WTC11 (cell line): ENCODE data around the gene MSI2. TPM values are rescaled to one million over a fixed set of nuclear protein-coding genes. Genes with fewer than 3 reads are reported as not detected.

Experiments used
- ATAC-seq: fragments of 200-7000 bp; cut with Tn5 transposase; 2 replicates; pipeline ENCODE4 v1.10.0; 2021; ENCODE audit warnings: mild to moderate bottlenecking, moderate library complexity
- CTCF ChIA-PET: fragments of 300-600 bp; sonication (Branson Sonifier 250); formaldehyde crosslinking; loops from one replicate; lab custom pipeline; 2021; ENCODE audit warnings: antibody characterized with exemption; lab: Charles Lee
- POLR2A ChIA-PET: fragments of 350-600 bp; sonication (Branson Sonifier 250); formaldehyde crosslinking; loops from one replicate; lab custom pipeline; 2021; ENCODE audit warnings: antibody characterized with exemption; lab: Charles Lee
- DNase-seq: peaks from one replicate; pipeline ENCODE4 v3.0.0; 2021; ENCODE audit warnings: low spot score
- H3K27ac Mint-ChIP-seq: 2 replicates; pipeline ENCODE4 v1.8.0; 2021; ENCODE audit warnings: mixed read lengths
- H3K27me3 Mint-ChIP-seq: 2 replicates; pipeline ENCODE4 v1.8.0; 2021; ENCODE audit warnings: low read depth, mild to moderate bottlenecking, moderate library complexity, mixed read lengths
- H3K36me3 Mint-ChIP-seq: 2 replicates; pipeline ENCODE4 v1.8.0; 2021; ENCODE audit warnings: mixed read lengths
- H3K4me1 Mint-ChIP-seq: 2 replicates; pipeline ENCODE4 v1.8.0; 2022; ENCODE audit warnings: mixed read lengths
- H3K4me3 Mint-ChIP-seq: 2 replicates; pipeline ENCODE4 v1.8.0; 2021; ENCODE audit warnings: mild to moderate bottlenecking, moderate library complexity, mixed read lengths
- H3K9me3 Mint-ChIP-seq: 2 replicates; pipeline ENCODE4 v1.8.0; 2021; ENCODE audit warnings: mixed read lengths
- FOXJ3 ChIP-seq: sonication (generic); formaldehyde crosslinking; IDR thresholded peaks from 2 replicates; pipeline ENCODE4 v1.9.0; 2021; ENCODE audit warnings: missing genetic modification reagents, mild to moderate bottlenecking, borderline replicate concordance
- GABPB1 ChIP-seq: sonication (generic); formaldehyde crosslinking; IDR thresholded peaks from 2 replicates; pipeline ENCODE4 v1.8.1; 2023; ENCODE audit warnings: mild to moderate bottlenecking, missing genetic modification reagents
- MXD4 ChIP-seq: fragments of 250-450 bp; sonication (Bioruptor Pico); IDR thresholded peaks from 2 replicates; pipeline ENCODE4 v1.8.0; 2021; ENCODE audit warnings: mild to moderate bottlenecking, moderate library complexity, borderline replicate concordance
- SMAD3 ChIP-seq: sonication (generic); formaldehyde crosslinking; IDR thresholded peaks from 2 replicates; pipeline ENCODE4 v1.8.0; 2022; ENCODE audit warnings: missing genetic modification reagents, mild to moderate bottlenecking, borderline replicate concordance
- SP1 ChIP-seq: sonication (generic); formaldehyde crosslinking; conservative IDR thresholded peaks from 2 replicates; pipeline ENCODE4 v1.8.1; 2022; ENCODE audit warnings: missing genetic modification reagents
- ZNF263 ChIP-seq: sonication (generic); formaldehyde crosslinking; IDR thresholded peaks from 2 replicates; pipeline ENCODE4 v1.8.1; 2022; ENCODE audit warnings: low read depth, mild to moderate bottlenecking, moderate library complexity, missing genetic modification reagents
- ZNF281 ChIP-seq: sonication (generic); formaldehyde crosslinking; IDR thresholded peaks from 2 replicates; pipeline ENCODE4 v1.8.0; 2023; ENCODE audit warnings: mild to moderate bottlenecking, missing genetic modification reagents
- ZNF396 ChIP-seq: fragments of 250-450 bp; sonication (Bioruptor Pico); IDR thresholded peaks from 2 replicates; pipeline ENCODE4 v1.8.0; 2021; ENCODE audit warnings: mild to moderate bottlenecking, moderate library complexity, borderline replicate concordance
- total RNA-seq: library from RNA; stranded (reverse); gene quantifications from 3 replicates; pipeline ENCODE4 v1.2.3, GENCODE V29; 2021
- TF ChIP-seq, protein P1 (sequence below): sonication (generic); formaldehyde crosslinking; IDR thresholded peaks from 2 replicates; pipeline ENCODE4 v1.8.1; 2023; ENCODE audit warnings: mild to moderate bottlenecking, missing genetic modification reagents
- TF ChIP-seq, protein P2 (sequence below): fragments of 200-600 bp; IDR thresholded peaks from 2 replicates; pipeline ENCODE4 v1.8.0; 2022; ENCODE audit warnings: antibody characterized with exemption
- TF ChIP-seq, protein P3 (sequence below): sonication (generic); formaldehyde crosslinking; IDR thresholded peaks from 2 replicates; pipeline ENCODE4 v1.8.1; 2023; ENCODE audit warnings: mild to moderate bottlenecking, missing genetic modification reagents, moderate library complexity
- TF ChIP-seq, protein P4 (sequence below): sonication (generic); formaldehyde crosslinking; IDR thresholded peaks from 2 replicates; pipeline ENCODE4 v1.8.1; 2022; ENCODE audit warnings: missing genetic modification reagents, borderline replicate concordance
- TF ChIP-seq, protein P5 (sequence below): fragments of 250-450 bp; sonication (Bioruptor Pico); IDR thresholded peaks from 2 replicates; pipeline ENCODE4 v1.9.0; 2021; ENCODE audit warnings: moderate library complexity, mild to moderate bottlenecking, inconsistent platforms, borderline replicate concordance
- TF ChIP-seq, protein P6 (sequence below): sonication (generic); formaldehyde crosslinking; IDR thresholded peaks from 2 replicates; pipeline ENCODE4 v1.8.1; 2022; ENCODE audit warnings: mild to moderate bottlenecking, missing genetic modification reagents, moderate library complexity, borderline replicate concordance

MSI2 gene
- total RNA-seq, 1 experiment from 2014 or later: 82.1 TPM

DNA sequence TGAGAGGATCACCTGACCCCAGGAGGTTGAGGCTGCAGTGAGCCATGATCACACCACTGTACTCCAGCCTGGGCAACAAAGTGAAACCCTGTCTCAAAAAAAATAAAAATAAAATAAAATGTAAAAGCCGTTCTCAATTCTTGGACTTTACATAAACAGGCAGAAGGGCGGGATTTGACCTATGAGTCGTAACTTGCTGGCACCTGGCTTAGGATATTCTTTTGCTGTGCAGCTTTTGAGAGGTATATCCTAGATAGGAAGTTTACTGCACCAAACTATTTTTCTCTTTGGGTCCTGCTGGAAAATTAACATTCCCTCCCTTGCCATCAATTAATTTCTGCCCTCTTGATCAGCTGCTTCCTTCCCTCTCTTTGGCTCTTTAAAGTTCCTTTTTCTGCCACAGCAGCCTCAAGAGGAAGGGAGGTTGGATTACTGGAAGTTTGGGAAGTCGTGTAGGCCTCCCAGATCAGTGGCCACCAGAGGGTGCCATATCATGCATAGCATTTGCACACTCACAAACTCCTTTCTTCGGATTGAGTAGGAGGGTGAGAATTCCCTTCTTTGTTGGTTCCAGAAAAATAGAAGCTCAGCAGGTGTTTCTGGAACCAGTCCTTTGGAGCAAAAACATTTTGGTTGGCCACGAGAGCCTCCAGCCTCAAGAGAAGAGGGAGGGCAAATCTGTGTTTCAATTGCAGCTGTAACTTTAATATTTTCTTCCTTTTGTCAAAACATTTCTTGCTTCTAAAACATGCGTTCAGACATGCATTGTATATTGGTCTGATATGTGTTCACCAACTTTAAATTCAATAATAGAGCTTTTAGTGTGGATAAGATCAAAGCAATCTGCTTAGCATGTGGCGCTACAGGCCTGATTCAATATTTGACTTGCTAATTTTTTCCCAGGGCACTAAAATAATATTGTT, 341.5 kb downstream of the MSI2 start:
- CTCF ChIA-PET: interaction anchor here (0.6 to 7.5 kb wide), 40 partner anchors 8 to 467 kb away, joined by 3 to 107 read pairs (median 5); no protein-coding TSS in a partner anchor
- H3K27ac Mint-ChIP-seq: peak overlapping the region; percentile 54; the same call in 1 of the 2 replicates
- TF ChIP-seq, protein P1, sequence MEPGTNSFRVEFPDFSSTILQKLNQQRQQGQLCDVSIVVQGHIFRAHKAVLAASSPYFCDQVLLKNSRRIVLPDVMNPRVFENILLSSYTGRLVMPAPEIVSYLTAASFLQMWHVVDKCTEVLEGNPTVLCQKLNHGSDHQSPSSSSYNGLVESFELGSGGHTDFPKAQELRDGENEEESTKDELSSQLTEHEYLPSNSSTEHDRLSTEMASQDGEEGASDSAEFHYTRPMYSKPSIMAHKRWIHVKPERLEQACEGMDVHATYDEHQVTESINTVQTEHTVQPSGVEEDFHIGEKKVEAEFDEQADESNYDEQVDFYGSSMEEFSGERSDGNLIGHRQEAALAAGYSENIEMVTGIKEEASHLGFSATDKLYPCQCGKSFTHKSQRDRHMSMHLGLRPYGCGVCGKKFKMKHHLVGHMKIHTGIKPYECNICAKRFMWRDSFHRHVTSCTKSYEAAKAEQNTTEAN: 0 out of 2 replicates have a peak, but pooled peaks have one; percentile 36
- TF ChIP-seq, protein P2, sequence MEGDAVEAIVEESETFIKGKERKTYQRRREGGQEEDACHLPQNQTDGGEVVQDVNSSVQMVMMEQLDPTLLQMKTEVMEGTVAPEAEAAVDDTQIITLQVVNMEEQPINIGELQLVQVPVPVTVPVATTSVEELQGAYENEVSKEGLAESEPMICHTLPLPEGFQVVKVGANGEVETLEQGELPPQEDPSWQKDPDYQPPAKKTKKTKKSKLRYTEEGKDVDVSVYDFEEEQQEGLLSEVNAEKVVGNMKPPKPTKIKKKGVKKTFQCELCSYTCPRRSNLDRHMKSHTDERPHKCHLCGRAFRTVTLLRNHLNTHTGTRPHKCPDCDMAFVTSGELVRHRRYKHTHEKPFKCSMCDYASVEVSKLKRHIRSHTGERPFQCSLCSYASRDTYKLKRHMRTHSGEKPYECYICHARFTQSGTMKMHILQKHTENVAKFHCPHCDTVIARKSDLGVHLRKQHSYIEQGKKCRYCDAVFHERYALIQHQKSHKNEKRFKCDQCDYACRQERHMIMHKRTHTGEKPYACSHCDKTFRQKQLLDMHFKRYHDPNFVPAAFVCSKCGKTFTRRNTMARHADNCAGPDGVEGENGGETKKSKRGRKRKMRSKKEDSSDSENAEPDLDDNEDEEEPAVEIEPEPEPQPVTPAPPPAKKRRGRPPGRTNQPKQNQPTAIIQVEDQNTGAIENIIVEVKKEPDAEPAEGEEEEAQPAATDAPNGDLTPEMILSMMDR: peak; percentile 56; the same call in 1 of the 2 replicates
- TF ChIP-seq, protein P3, sequence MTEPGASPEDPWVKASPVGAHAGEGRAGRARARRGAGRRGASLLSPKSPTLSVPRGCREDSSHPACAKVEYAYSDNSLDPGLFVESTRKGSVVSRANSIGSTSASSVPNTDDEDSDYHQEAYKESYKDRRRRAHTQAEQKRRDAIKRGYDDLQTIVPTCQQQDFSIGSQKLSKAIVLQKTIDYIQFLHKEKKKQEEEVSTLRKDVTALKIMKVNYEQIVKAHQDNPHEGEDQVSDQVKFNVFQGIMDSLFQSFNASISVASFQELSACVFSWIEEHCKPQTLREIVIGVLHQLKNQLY (CRISPR knock-in tag): no peak
- TF ChIP-seq SP1: 0 out of 2 replicates have a peak, but pooled peaks have one; percentile 16
- H3K27me3 Mint-ChIP-seq: no peaks in the 10 kb centered on the region
- H3K9me3 Mint-ChIP-seq: peaks cover 6% of the 10 kb centered on the region
- 0 out of 2 replicates have a peak, but pooled peaks cover 3% of the 10 kb centered on the region for H3K36me3 Mint-ChIP-seq
- no peak overlapping the region for H3K4me3 Mint-ChIP-seq
- H3K4me1 Mint-ChIP-seq: peaks cover 14% of the 10 kb centered on the region
- POLR2A ChIA-PET: no interaction called here
- peak; percentile 74 for ATAC-seq
- peak; percentile 80 for DNase-seq

DNA sequence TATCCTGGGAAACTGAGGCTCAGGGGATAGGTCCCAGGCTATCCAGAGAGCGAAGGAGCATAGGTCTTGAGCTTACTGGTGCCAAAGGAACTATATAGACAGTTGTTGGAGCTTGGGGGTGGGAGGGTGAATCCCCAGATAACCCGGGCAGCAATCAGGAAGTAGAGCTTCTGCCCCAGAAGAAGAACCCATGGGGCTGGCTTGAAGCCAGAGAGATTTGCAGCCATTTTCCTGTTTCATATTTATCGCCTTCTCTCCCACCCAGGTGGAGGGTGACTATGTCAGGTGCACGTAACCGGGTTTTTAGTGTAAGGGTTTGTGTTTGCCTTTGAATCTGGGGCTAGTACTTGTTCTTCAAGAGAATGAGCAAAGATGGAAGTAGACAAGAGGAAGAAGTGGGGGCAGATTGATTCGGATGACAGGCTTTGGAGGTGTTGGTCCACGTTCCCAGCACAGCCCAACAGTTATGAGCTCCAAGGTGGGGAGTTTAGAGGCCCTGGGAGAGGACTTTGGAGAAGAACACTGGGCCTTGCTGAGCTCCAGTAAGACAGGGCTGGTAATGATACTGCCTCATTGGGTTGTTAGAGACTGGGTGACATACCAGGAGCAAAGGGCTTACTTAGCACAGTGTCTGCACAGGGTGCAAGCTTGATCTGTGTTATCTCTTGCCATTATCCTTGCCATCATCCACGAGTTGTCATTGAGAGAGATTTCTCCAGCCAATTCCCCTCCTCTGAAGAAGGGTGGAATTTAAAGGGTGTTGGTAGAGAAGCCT, 343.1 kb downstream of the MSI2 start:
- no peak for DNase-seq
- TF ChIP-seq, protein P4, sequence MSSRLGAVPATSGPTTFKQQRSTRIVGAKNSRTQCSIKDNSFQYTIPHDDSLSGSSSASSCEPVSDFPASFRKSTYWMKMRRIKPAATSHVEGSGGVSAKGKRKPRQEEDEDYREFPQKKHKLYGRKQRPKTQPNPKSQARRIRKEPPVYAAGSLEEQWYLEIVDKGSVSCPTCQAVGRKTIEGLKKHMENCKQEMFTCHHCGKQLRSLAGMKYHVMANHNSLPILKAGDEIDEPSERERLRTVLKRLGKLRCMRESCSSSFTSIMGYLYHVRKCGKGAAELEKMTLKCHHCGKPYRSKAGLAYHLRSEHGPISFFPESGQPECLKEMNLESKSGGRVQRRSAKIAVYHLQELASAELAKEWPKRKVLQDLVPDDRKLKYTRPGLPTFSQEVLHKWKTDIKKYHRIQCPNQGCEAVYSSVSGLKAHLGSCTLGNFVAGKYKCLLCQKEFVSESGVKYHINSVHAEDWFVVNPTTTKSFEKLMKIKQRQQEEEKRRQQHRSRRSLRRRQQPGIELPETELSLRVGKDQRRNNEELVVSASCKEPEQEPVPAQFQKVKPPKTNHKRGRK (CRISPR knock-in tag): no peak
- no peak for TF ChIP-seq GABPB1
- no peak for TF ChIP-seq ZNF263 (CRISPR knock-in tag)
- TF ChIP-seq, protein P5, sequence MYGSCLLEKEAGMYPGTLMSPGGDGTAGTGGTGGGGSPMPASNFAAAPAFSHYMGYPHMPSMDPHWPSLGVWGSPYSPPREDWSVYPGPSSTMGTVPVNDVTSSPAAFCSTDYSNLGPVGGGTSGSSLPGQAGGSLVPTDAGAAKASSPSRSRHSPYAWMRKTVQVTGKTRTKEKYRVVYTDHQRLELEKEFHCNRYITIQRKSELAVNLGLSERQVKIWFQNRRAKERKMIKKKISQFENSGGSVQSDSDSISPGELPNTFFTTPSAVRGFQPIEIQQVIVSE (CRISPR knock-in tag): no peak
- no peak for TF ChIP-seq ZNF396 (CRISPR knock-in tag)
- no peak for TF ChIP-seq SMAD3 (CRISPR knock-in tag)
- TF ChIP-seq FOXJ3 (CRISPR knock-in tag): no peak
- TF ChIP-seq MXD4 (CRISPR knock-in tag): no peak
- no peak for TF ChIP-seq ZNF281 (CRISPR knock-in tag)
- TF ChIP-seq, protein P6, sequence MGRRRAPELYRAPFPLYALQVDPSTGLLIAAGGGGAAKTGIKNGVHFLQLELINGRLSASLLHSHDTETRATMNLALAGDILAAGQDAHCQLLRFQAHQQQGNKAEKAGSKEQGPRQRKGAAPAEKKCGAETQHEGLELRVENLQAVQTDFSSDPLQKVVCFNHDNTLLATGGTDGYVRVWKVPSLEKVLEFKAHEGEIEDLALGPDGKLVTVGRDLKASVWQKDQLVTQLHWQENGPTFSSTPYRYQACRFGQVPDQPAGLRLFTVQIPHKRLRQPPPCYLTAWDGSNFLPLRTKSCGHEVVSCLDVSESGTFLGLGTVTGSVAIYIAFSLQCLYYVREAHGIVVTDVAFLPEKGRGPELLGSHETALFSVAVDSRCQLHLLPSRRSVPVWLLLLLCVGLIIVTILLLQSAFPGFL (CRISPR knock-in tag): no peak
- ChIA-PET POLR2A (no interaction called here), CTCF (interaction anchor here (0.7 to 7.5 kb wide), 3 partner anchors 13 to 72 kb away, joined by 3 to 107 read pairs (median 4); no protein-coding TSS in a partner anchor)
- ATAC-seq: no peak
- Mint-ChIP-seq H3K4me1 (peaks cover 14% of the 10 kb centered on the region), H3K9me3 (peaks cover 6% of the 10 kb centered on the region), H3K27ac (no peak overlapping the region), H3K27me3 (no peaks in the 10 kb centered on the region), H3K36me3 (0 out of 2 replicates have a peak, but pooled peaks cover 3% of the 10 kb centered on the region), H3K4me3 (no peak overlapping the region)
